ENCODE results near the gene KCP.
A peak's percentile ranks its signal among the peaks of the same experiment; 100 is the strongest.

KCP gene

DNA sequence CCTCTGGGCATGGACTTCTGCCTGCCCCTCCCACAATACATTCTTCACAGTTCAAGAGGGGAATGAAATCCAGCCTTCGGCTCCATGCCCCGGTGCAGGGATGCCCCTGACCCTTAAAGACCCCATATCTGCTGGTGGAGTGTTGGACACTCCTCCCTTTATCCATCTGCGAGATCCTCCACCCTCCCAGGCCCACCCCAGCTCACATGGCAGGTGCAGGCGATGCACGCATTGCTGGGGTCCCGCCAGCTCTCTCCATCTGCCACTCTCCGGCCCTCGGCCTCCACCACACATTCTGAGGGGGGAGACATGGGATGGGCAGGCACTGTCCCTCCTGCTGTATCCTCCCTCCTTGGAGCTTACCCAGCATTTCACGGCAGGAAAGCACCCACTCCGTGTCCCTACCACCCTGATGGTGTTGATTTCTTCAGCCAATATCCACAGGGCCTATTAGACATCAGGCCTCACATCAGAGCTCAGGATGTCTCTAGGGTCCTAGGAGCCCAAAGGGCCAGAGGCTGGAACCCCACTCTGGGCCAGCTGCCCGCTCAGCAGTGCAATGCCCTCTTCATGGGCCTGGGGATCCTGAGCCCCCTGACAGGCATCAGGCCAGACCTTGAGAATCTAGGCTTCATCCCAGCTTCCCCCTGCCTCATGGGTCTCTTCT is 29.6 kb downstream of the KCP start:
- TF ChIP-seq, protein P1, sequence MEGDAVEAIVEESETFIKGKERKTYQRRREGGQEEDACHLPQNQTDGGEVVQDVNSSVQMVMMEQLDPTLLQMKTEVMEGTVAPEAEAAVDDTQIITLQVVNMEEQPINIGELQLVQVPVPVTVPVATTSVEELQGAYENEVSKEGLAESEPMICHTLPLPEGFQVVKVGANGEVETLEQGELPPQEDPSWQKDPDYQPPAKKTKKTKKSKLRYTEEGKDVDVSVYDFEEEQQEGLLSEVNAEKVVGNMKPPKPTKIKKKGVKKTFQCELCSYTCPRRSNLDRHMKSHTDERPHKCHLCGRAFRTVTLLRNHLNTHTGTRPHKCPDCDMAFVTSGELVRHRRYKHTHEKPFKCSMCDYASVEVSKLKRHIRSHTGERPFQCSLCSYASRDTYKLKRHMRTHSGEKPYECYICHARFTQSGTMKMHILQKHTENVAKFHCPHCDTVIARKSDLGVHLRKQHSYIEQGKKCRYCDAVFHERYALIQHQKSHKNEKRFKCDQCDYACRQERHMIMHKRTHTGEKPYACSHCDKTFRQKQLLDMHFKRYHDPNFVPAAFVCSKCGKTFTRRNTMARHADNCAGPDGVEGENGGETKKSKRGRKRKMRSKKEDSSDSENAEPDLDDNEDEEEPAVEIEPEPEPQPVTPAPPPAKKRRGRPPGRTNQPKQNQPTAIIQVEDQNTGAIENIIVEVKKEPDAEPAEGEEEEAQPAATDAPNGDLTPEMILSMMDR (IDR thresholded peaks at IDR 0.05; ENCODE audit: poor library complexity, severe bottlenecking): no peak
- no peak overlapping the region for H3K27ac ChIP-seq (ENCODE audit: poor library complexity, severe bottlenecking)
- no peak for ATAC-seq (ENCODE audit: low read depth)
- no peaks in the 10 kb centered on the region for H3K4me1 ChIP-seq (ENCODE audit: insufficient read depth, poor library complexity, severe bottlenecking)
- H3K4me3 ChIP-seq (ENCODE audit: severe bottlenecking): no peak overlapping the region
- H3K27me3 ChIP-seq (ENCODE audit: insufficient read depth, poor library complexity, severe bottlenecking): no peaks in the 10 kb centered on the region
- peak; percentile 42 for DNase-seq (ENCODE audit: low spot score)
- no peaks in the 10 kb centered on the region for H3K9me3 ChIP-seq (ENCODE audit: severe bottlenecking)
- H3K36me3 ChIP-seq (ENCODE audit: low read depth): no peaks in the 10 kb centered on the region

DNA sequence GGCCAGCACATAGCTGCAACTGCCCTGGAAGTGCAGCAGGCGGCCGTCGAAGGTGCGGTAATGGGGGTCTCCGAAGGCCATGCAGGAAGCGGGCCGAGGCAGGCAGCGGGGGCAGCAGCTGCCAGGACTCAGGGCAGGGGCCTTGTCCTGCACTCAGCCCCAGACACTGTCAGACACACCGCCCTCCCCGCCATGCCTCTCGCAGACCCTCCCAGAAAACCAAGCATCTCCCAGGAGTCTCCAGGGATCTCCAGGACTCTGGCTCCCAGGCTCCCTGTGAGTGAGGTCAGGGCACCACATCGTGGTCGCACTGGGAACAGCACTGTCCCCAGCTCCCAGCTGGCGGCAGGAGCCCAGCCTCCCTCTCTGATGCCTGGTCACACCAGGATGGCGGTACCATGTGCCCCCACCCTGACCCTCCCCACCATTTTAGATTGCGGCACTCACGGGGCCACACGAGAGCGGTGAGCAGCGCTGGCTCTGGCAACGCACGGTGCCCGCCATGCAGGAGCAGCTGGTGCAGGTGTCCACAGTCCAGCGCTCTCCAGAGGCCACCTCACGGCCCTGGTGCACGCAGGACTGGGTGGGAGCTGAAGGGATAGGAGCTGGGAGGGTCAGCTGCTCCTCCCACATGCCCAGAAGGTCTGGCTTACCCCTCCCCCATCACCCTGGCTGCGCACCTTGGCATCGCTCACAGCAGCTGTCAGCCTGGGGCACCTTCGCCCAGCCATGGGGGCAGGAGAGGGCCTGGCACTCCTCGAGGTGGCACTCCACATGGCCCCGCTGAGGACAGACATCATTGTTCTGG is 30.4 kb downstream of the KCP start:
- H3K4me3 ChIP-seq (ENCODE audit: severe bottlenecking): no peak overlapping the region
- TF ChIP-seq, protein P1 (IDR thresholded peaks at IDR 0.05; ENCODE audit: poor library complexity, severe bottlenecking): peak; percentile 76
- H3K36me3 ChIP-seq (ENCODE audit: low read depth): no peaks in the 10 kb centered on the region
- no peak overlapping the region for H3K27ac ChIP-seq (ENCODE audit: poor library complexity, severe bottlenecking)
- H3K9me3 ChIP-seq (ENCODE audit: severe bottlenecking): no peaks in the 10 kb centered on the region
- ATAC-seq (ENCODE audit: low read depth) (peak; percentile 79), DNase-seq (ENCODE audit: low spot score) (peak; percentile 70)
- no peaks in the 10 kb centered on the region for H3K4me1 ChIP-seq (ENCODE audit: insufficient read depth, poor library complexity, severe bottlenecking)
- no peaks in the 10 kb centered on the region for H3K27me3 ChIP-seq (ENCODE audit: insufficient read depth, poor library complexity, severe bottlenecking)

DNA sequence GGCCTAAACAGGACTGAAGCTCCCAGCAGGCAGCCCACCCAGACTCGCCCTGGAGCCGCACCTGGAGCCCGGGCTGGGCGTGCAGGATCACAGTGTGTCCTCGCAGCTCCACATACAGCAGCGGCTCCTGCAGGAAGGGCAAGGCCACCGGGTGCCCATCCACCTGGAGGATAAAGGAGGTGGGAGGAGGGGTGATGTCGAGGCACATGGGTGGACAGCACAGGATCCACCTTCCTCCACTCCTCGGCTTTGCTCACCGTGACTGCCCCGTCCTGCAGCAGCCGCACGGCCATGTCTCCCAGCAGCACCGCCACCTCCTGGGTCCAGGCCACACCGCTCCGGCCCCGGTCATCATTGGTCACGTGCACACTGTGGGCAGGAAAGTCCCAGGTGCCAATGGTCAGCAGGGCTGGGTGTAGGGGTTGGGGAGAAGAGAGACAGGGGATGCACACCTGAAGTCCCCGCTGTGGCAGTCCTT is 31.0 kb downstream of the KCP start:
- H3K36me3 ChIP-seq (ENCODE audit: low read depth): no peaks in the 10 kb centered on the region
- no peak overlapping the region for H3K4me3 ChIP-seq (ENCODE audit: severe bottlenecking)
- ATAC-seq (ENCODE audit: low read depth) (no peak), DNase-seq (ENCODE audit: low spot score) (peak; percentile 66)
- H3K4me1 ChIP-seq (ENCODE audit: insufficient read depth, poor library complexity, severe bottlenecking): peaks cover 3% of the 10 kb centered on the region
- no peaks in the 10 kb centered on the region for H3K9me3 ChIP-seq (ENCODE audit: severe bottlenecking)
- no peaks in the 10 kb centered on the region for H3K27me3 ChIP-seq (ENCODE audit: insufficient read depth, poor library complexity, severe bottlenecking)
- H3K27ac ChIP-seq (ENCODE audit: poor library complexity, severe bottlenecking): no peak overlapping the region
- TF ChIP-seq, protein P1 (IDR thresholded peaks at IDR 0.05; ENCODE audit: poor library complexity, severe bottlenecking): no peak

DNA sequence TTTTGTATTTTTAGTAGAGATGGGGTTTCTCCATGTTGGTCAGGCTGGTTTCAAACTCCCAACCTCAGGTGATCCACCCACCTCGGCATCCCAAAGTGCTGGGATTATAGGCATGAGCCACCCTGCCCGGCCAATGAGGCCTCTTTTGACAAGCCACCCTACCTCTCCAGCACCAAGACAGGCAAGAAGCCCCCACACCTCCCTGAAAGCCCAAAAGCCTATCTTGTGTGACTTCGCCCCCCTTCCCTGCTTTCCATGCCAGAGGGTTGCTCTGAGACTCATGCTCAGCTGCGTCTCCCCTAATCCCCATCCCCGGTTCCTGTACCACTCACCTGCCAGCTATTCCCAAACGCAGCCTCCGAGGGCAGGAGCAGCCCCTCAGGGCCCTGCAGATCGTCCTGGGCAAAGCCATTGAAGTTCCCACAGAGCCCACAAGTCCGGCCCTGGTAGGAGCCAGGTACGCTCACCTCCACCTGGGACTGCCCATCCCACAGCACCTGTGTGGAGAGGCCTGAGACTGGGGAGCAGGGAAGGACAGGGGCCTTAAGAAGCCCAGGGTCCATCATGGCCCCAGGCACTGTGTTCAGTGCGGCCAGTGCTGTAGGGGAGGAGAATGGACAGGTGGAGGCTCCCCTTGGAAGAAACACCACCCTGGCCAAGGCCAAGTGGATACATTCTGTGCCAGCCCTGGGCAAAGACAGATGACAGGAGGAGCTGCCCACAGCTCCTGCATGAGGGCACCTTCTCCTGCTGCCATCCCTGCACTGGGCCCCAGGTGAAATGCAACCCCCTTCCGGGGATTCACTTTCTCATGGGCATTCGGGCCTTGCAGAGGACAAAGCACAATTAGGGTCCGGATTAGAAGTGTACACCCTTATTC is 32.0 kb downstream of the KCP start:
- Histone ChIP-seq H3K27ac (ENCODE audit: poor library complexity, severe bottlenecking) (no peak overlapping the region), H3K36me3 (ENCODE audit: low read depth) (no peaks in the 10 kb centered on the region), H3K27me3 (ENCODE audit: insufficient read depth, poor library complexity, severe bottlenecking) (no peaks in the 10 kb centered on the region), H3K9me3 (ENCODE audit: severe bottlenecking) (no peaks in the 10 kb centered on the region), H3K4me1 (ENCODE audit: insufficient read depth, poor library complexity, severe bottlenecking) (peaks cover 4% of the 10 kb centered on the region), H3K4me3 (ENCODE audit: severe bottlenecking) (no peak overlapping the region)
- TF ChIP-seq, protein P1 (IDR thresholded peaks at IDR 0.05; ENCODE audit: poor library complexity, severe bottlenecking): no peak
- DNase-seq (ENCODE audit: low spot score) (no peak), ATAC-seq (ENCODE audit: low read depth) (no peak)
